Bronchial epithelial cell (primary cell): ENCODE data around the gene RAB8B. TPM values are rescaled to one million over a fixed set of nuclear protein-coding genes. Genes with fewer than 3 reads are reported as not detected.

Source experiments
- DNase-seq: peaks from one replicate; pipeline ENCODE4 v3.0.0-alpha.2; 2010; ENCODE audit warnings: low read depth
- FAIRE-seq: peaks from 2 replicates; lab custom pipeline; 2011; peaks lifted over from hg19 to GRCh38; lab: Jason Lieb, UNC
- H3K27me3 ChIP-seq: 2 replicates; pipeline ENCODE4 v1.5.1; 2011; ENCODE audit warnings: low read length; ENCODE audit not compliant: control insufficient read depth, insufficient read depth
- H3K36me3 ChIP-seq: 2 replicates; pipeline ENCODE4 v1.5.1; 2011; ENCODE audit warnings: low read length; ENCODE audit not compliant: control insufficient read depth, insufficient read depth
- H3K4me3 ChIP-seq: 2 replicates; pipeline ENCODE4 v1.5.1; 2011; ENCODE audit warnings: mild to moderate bottlenecking, low read depth, low read length, control low read depth
- total RNA-seq: library from RNA; depleted of rRNA; stranded (reverse); fragments of >200 nt; gene quantifications from 2 replicates; pipeline ENCODE4 v1.2.1, GENCODE V29; 2014
- TF ChIP-seq, protein P1 (sequence below): IDR thresholded peaks from 2 replicates; pipeline ENCODE4 v1.5.1; 2011; ENCODE audit warnings: mild to moderate bottlenecking, moderate library complexity, low read length, control low read depth, inconsistent platforms; ENCODE audit not compliant: insufficient read depth, severe bottlenecking

RAB8B gene
- total RNA-seq: 18.7 and 23.0 TPM in 2 replicates

DNA sequence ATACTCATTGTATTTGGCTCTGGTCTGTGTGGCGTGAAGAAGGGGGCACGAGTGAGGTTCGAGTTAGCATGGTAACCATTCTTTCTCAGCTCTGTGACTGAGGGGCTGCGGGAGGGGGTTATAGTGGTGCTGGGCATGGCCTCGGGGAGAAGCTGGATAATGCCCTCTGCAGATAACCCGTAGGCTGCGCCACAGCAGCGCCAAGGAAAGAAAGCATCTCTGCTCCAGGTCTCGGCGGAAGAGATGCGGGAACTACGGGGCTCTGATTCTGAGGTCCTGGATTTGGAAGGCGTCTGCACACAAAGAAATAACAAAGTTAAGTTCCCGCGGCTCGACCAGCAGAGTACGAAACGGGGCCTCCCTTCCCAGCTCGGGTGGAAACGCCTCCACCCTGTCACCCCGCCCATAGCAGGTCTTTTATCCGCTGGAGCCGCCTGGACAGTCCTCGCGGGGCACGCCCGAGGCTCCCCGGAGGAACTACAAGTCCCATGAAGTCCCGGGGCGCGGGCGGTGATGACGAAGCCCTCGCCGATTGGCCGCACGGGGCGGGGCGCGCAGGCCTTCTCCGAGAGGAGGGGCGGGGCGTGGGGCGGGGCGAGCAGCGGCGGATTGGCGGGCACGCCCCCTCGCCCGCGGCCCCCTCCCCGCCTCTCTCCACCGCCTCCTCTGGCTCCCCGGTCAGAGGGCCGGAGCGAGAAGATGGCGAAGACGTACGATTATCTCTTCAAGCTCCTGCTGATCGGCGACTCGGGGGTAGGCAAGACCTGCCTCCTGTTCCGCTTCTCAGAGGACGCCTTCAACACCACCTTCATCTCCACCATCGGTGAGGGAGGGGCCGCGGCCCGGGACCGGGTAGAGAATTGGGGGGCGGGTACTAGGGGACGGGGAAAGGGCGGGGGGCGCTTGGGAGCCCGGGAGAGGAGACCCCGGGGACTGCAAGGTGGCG is at the start of gene RAB8B:
RAB8B (plus strand) TSS at position 681 of the 946 bp plus-strand sequence; CDS start at position 700, 19 bp downstream.
- peak; percentile 76 for DNase-seq
- no peaks in the 10 kb centered on the region for H3K27me3 ChIP-seq
- TF ChIP-seq, protein P1, sequence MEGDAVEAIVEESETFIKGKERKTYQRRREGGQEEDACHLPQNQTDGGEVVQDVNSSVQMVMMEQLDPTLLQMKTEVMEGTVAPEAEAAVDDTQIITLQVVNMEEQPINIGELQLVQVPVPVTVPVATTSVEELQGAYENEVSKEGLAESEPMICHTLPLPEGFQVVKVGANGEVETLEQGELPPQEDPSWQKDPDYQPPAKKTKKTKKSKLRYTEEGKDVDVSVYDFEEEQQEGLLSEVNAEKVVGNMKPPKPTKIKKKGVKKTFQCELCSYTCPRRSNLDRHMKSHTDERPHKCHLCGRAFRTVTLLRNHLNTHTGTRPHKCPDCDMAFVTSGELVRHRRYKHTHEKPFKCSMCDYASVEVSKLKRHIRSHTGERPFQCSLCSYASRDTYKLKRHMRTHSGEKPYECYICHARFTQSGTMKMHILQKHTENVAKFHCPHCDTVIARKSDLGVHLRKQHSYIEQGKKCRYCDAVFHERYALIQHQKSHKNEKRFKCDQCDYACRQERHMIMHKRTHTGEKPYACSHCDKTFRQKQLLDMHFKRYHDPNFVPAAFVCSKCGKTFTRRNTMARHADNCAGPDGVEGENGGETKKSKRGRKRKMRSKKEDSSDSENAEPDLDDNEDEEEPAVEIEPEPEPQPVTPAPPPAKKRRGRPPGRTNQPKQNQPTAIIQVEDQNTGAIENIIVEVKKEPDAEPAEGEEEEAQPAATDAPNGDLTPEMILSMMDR: no peak
- peak within 1 kb of the TSS; percentile 65 for H3K4me3 ChIP-seq
- no peak for FAIRE-seq
- no peaks in the 10 kb centered on the region for H3K36me3 ChIP-seq

DNA sequence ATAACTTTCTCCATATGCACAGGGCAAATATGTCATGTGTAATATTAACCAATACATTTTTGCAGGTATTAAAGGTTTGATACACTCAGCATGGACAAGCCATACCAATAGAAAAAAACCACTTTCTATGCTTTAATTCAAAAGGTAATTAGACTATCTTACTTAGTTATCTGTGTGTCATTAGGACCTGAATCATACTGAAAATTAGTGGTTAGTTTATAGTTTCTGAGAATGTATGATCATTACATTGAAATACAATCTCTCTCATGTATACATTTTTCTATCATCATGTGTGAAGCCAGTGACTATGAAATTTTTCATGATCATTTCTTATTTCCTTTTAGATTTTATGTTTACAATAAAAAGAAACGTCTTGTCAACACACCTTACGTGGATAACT is 48.5 kb upstream of the RAB8B start:
- no peak overlapping the region for H3K4me3 ChIP-seq
- TF ChIP-seq, protein P1: no peak
- DNase-seq (no peak), FAIRE-seq (no peak)
- H3K27me3 ChIP-seq: no peaks in the 10 kb centered on the region
- H3K36me3 ChIP-seq: peaks cover 1% of the 10 kb centered on the region

DNA sequence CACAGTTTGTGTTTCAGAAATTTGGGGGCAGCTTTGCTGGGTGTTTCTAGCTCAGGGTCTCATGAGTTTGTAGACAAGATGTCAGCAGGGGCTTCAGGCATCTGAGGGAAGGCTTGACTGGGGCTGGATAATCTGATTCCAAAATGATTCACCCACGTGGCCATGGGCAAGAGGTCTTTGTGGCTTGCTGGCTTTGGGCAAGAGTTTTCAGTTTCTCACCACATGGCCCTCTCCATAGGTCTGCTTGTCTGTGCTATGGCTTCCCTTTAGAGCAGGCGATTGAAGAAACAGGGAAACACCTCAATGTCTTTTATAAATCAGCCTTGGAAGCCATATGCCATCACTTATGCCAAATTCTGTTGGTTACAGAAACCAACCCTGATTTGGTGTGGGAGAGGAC is 44.0 kb upstream of the RAB8B start:
- H3K27me3 ChIP-seq: no peaks in the 10 kb centered on the region
- no peak overlapping the region for H3K4me3 ChIP-seq
- H3K36me3 ChIP-seq: peaks cover 1% of the 10 kb centered on the region
- TF ChIP-seq, protein P1: no peak
- FAIRE-seq (no peak), DNase-seq (no peak)

DNA sequence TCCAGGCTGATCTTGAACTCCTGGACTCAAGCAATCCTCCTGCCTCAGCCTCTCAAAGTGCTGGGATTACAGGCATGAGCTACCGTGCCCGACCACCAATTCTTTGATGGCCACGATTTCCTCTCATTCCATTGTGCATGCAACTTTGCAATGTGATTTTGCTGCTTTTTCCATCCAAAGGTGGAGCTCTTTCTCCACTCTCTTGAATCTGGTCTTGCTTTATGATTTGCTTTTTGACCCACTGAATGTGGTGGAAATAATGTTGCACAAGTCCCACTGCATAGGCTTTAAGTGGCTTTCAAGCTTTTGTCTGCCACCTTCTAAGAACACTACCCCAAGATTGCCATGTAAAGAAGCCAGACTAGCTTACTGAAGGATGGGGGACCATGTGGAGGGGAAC is 42.7 kb upstream of the RAB8B start:
- FAIRE-seq: no peak
- TF ChIP-seq, protein P1: peak; percentile 10
- H3K4me3 ChIP-seq: no peak overlapping the region
- peaks cover 1% of the 10 kb centered on the region for H3K36me3 ChIP-seq
- no peak for DNase-seq
- no peaks in the 10 kb centered on the region for H3K27me3 ChIP-seq

DNA sequence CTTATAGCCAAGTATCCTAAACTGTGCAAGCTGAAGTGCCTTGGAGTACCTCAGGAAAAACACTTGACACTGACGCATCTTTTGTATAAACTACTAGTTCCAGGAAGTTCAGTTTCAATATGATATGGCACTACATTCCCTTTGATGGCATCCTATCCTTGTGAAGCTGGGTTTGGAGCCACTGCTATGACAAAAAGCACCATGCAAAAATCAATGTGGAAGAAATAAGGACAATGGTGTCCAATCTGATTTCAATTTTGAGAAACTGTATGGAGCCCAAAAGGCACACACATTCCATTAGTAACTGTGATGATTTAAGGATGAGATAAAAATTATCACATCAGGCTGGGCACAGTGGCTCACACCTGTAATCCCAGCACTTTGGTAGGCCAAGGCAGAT is 37.7 kb upstream of the RAB8B start:
- Histone ChIP-seq H3K36me3 (peaks cover 3% of the 10 kb centered on the region), H3K27me3 (no peaks in the 10 kb centered on the region), H3K4me3 (no peak overlapping the region)
- TF ChIP-seq, protein P1: no peak
- FAIRE-seq (no peak), DNase-seq (no peak)
